ENCODE results near the gene CDC14B.
A peak's percentile ranks its signal among the peaks of the same experiment; 100 is the strongest.

The CDC14B gene

GRCh38 chr9:96502539-96503373, 116.9 kb downstream of the CDC14B start:
- DNase-seq (ENCODE audit: low read depth in 2 of 2): no peak

DNA sequence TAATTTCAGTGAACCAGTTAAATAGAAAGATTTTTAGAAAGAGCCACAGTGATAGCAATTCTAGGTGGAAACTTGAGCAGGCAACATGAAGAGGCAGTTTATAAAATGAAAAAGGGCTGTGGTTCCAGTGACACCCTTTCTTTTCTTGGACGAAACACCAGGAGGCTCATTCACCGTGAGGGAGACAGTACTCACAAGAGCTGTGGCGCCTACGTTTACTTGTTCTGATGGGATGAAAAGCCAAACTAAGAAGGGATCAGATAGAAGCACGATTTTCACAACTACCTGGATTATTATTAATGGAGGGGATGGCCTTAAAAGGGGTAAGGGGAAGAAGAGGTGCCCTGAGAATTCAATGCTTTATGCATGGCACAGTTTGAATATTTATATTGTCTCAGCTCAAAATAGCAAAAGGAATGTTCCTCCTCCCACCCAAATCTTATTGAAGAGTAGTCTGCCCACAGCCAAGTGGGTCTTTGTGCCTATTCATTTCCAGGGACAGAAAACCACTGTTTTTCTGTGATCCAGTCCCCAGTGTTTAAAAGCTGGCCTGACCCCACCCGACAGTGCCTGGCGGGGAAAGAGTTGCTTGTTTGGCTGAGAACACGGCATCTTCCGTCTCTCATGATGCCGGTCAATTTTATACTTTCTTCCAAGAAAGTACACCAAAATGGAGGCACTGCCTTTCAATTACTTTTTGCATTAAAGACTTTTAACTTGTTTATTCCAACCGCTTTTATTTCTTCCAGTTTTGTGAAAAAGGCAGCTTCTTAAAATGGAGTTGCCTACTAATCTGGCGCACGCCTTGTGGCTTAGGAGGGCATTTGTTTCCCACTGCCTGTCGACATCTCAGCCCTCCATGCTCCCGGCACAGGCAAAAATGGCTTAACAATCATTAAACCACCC, 117.8 kb downstream of the CDC14B start:
- DNase-seq (ENCODE audit: low read depth in 2 of 2): no peak

DNA sequence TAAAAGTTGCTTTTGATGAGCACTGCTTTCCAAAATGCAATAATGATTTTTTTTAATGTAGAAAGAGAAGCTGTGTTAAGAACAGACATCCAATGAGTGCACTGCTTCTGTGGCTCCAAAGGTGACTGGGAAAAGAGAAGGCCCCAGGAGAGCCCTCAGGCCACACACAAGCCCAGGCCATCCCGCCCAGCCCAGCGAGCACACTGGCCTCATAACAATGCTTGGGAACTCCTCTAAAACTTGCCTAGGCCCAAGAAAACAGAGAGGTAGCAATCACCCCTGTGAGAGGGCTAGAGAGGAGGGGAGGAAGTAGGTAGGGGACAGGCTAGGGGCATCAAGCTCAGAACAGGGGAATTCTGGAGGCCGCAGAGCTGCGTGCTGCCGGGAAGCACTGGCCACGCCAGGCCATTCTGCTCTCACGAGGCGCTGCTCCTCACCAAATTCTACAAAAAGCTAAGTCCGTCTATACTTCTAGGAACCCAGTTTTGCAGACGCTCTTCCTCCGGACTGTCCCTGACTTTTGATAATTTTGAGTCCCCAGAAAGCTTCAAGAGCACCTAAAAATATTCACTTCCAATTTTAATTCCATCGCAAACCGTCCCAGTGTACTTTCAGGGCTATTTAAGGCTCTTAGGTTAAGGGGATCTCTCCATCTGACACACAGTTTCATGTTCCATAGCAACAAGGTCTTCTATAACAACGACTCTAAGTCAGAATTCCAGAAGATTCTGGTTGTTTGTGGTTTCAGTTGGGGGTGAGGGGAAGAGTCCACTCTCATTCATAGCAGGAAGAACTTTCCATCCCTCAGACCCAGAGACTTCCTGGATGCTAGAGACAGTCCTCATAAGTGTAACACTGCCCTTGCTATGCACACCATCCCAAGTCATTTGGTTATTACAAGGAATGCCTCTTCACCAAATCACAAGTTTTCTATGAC, 118.7 kb downstream of the CDC14B start:
- no peak for DNase-seq (ENCODE audit: low read depth in 2 of 2)

DNA sequence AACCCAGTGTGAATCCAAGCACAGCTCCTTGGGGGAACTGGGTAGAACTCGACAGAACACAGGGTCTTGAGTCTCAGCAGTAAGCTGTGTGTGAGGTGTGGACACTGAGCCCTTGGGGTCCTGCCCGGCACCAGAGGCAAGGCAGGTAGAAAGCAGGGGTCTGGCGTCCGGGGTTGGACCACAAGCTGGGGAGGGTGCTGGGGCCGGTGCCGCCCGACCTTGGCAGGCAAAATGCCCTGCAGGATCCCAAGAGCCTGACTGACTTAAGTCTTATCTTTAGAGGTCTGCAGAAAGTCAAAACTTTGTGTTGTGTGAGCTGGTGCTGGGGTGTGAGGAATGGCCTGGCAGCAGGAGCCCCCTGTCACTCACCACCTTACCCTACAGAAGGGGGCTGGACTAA, 120.4 kb downstream of the CDC14B start:
- no peak for DNase-seq (ENCODE audit: low read depth in 2 of 2)

DNA sequence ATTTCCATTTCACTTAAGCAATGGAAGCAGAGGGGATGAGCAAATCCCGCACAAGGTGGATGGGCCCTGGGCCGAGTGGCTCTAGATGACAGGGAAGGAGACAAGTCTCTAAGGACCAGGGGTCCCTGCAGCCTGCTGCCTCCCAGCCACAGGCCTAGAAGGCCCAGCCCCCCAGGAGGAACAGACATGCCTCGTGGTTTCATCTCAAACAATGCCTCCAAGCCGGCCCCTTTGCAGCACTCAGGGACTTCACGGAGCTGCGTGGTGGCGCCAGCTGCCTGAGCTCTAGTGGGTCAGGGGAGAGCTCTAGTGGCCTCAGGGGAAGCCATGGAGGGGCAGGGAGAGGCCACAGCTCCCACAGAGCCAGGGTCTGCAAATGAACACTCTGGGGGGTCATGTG, 120.8 kb downstream of the CDC14B start:
- no peak for DNase-seq (ENCODE audit: low read depth in 2 of 2)

DNA sequence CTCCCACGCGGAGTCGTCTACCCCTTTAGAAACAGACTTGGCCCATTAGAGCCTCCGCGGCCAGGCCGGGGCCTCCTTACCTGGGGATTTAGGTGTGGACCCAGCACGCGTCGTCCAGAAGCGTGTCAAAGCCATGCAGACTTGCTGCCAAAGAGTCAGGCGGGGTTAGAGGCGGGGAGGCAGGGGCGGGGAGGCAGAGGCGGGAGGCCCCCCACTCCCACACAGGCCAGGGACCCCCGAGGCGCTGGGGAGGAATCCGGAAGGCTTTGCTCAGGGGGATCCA, 122.6 kb downstream of the CDC14B start:
- no peak for DNase-seq (ENCODE audit: low read depth in 2 of 2)

GRCh38 chr9:96496368-96497116, 123.1 kb downstream of the CDC14B start:
- no peak for DNase-seq (ENCODE audit: low read depth in 2 of 2)

- DNase-seq (ENCODE audit: low read depth in 2 of 2): no peak
Measured at GRCh38 chr9:96495341-96495740, 124.3 kb downstream of the CDC14B start.

GRCh38 chr9:96494215-96494800, 125.3 kb downstream of the CDC14B start:
- no peak for DNase-seq (ENCODE audit: low read depth in 2 of 2)

- no peak for DNase-seq (ENCODE audit: low read depth in 2 of 2)
Measured at GRCh38 chr9:96493757-96494156, 125.9 kb downstream of the CDC14B start.

DNA sequence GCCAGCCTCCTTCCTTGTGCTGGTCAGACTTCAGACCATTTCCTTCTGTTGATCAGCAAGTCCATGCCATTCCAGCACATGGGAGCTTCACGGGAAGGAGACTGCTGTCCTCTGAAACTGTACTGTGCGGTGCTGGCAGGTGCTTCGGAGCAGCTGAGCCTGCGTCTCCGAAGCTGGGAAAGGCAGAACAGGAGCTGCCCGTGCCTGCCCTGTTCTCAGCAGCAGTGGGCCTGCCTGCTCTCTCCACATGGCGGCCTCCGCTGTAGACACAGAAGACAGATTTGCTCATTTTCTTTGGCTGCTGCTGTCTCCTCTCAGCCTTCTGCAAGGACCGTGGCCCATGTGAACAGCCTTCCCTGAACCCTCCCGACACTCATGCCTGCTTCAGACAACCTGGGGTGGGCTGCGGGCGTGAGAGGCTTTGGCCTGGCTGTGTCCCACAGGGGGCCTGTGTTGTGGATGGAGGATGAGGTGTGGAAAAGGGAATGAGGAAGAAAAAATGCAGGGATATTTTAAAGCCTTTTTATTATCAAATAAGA, 126.6 kb downstream of the CDC14B start:
- no peak for DNase-seq (ENCODE audit: low read depth in 2 of 2)

GRCh38 chr9:96491880-96492525, 127.6 kb downstream of the CDC14B start:
- no peak for DNase-seq (ENCODE audit: low read depth in 2 of 2)

DNA sequence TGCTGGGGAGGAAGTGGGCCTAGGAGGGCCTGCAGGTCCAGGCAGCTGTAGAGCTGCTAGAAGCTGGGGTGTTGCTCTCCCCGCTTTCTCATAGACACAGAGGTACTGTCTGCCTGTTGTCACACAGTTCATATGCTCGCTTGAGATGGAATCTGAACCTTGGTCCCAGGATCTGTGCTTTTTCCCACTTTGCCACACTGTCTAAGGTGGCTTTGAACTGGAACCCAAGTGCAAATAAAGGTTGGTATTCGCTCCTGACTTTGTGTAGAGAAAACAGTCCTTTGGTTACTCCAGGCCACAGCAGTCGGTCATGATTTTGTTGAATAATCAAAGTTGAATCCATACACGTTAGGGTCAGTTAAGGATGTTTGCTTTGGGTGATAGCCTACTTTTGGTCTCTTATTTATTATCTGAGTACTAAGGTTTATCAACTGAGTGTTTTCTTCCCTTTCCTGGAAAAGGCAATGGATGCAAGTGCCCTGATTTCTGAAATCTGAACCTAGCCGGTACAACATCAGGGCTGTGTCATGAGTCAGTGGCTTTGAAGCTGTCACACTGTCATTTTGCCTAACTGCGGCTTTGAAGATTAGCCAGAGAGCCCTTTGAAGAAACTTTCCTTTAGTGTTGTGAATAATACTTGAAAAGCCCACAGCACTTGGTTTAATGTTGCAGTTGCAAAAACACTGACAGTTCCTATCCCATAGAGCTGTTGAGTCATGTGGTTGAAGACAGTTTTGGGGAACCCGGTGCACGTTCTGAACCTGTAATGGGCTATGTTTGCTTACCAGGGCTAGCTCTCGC, 128.4 kb downstream of the CDC14B start:
- DNase-seq (ENCODE audit: low read depth in 2 of 2): peak; percentile 7

GRCh38 chr9:96490534-96491078, 129.0 kb downstream of the CDC14B start:
- no peak for DNase-seq (ENCODE audit: low read depth in 2 of 2)

DNA sequence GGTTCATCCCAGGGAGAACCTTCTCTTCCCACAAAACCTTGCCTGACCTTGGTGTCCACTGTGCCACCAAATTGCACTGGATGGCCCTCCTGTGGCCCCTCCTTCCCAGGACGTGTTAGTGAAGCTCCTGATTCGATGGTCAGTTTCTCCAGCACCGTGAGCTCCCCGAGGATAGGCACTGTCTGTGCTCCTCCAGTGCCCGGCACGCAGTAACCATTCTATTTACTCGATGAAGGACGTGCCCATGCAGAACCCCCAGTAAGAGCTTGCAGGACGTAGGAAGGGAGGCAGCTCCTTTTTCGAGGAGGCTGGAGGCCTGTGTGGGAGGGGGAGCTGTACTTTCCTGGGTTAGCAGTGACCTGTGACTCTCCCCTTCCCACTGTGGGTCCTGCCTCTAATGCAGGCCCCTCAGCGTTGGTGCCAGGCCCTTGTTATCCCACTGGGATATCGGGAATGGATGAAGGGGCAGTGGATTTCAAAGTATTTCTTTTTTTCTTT, 130.1 kb downstream of the CDC14B start:
- no peak for DNase-seq (ENCODE audit: low read depth in 2 of 2)

GRCh38 chr9:96487949-96488348, 131.7 kb downstream of the CDC14B start:
- no peak for DNase-seq (ENCODE audit: low read depth in 2 of 2)

DNA sequence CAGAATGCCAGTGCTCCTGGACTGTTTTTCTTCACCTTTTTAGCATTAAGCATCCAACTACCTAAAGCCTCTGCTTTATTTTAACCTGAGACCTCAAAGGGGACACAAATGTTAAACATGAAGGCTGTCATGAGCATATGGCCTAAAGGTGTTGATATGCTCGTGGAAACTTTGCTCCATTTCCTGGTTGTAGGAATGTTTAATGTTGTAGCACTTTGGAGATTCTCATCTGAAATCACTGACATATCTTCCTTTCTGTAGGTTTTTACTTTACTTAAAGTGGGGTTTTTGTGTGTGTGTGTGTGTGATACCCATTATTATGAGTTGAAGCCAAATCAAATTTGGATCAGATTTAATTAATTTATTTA, 132.6 kb downstream of the CDC14B start:
- no peak for DNase-seq (ENCODE audit: low read depth in 2 of 2)

DNA sequence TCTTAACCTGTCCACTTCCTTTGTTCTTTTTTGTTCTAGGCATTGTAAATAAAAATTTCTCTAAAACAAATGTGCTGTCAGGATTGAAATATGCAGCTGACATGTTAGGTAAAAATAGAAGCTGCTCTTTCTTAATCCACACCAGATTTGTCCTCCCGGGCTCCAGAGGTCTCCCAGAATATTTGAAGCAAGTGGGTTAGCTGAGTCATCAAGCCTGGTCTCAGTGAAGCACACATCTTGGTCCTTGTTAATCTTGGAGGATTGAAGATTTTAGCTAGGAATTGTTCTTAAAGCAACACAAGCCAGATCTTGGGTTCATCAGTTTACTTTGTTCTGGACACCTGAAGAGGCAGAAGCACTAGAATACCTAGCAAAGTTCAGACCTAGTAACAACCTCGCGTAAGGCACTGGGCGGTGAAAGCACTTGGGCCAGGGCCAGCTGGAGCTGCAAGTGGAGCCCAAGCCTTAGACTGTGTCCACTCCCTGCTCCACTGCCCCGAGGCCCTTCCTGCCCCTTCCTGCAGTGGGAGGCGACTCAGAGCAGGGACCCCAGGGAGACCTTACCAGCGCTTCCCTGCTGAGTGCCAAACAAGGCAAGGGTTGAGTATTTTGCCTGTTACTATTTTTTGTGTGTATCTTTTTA, 133.1 kb downstream of the CDC14B start:
- DNase-seq (ENCODE audit: low read depth in 2 of 2): no peak

Data from stimulated activated CD8-positive, alpha-beta memory T cell treated with anti-CD3 and anti-CD28 coated beads, Interleukin-15, amount 100 ng/mL, for 48 hours (primary cell).